Amniotic stem cell (primary cell): Measurements from ENCODE around the gene MYO1B.

Experiments
- DNase-seq: peaks from one replicate; lab custom pipeline; 2025; lab: John Stamatoyannopoulos, UW

MYO1B gene

DNA sequence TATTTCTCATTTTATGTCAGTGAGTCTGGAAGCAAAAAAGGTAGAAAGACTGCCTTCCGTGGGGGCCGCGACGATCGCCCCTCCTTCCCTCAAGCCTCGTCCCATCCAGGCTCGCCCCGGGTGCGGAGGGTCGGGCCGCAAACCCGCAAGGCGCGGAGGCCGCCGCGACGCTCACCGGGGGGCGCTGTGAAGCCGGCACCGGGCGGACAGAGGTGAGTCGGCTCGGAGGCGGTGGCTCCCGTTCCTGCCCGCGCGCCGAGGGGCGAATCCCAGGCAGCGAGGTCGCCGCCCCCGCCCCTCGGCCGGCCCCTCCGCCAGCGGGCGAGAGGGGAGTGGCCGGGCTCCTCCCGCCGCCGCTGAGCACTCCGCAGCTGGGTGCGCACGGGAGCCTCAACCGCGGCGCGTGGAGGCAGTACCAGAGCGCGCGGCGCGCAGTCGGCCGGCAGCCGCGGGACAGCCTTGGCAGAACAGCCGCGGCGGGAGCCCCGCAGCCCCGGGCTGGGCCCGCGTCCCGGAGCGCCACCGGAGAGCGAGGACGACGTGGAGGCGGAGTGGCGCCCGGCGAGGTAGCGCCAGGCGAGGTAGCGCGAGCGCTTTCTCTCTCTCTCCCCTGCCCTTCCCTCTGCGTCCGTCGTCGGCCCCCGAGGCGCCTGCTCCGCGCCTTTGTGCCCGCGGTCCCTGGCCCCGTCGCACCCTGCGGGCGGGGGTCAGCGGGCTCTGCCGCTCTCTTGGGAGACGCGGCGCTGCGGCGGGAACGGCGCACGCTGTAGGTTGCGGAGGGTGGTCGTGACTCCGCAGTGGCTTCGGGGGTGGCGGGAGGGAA is at the start of gene MYO1B:
Gene MYO1B, plus strand, starts transcription at position 359 of the 823 bp plus-strand sequence. CDS start 31,492 bp downstream, outside the sequence.
- DNase-seq, result peak; percentile 36

DNA sequence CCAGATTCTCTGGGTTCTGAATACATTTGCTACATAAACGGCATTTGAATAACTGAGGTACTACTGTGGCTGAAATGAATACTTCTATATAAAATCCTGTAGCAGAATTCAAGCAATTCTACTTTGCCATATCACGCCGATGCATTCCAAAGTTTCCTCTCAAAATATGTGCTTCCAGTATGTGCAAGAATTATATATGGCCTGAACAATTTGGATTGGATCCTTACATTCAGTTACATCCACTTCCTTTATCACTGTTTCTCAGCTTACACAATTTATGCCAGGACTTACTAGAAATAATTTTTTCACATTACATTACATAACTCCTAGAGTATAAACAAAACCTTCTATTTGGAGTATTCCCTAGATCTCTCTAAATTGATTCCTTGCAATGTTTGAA is 48.1 kb upstream of the MYO1B start:
- no peak for DNase-seq

DNA sequence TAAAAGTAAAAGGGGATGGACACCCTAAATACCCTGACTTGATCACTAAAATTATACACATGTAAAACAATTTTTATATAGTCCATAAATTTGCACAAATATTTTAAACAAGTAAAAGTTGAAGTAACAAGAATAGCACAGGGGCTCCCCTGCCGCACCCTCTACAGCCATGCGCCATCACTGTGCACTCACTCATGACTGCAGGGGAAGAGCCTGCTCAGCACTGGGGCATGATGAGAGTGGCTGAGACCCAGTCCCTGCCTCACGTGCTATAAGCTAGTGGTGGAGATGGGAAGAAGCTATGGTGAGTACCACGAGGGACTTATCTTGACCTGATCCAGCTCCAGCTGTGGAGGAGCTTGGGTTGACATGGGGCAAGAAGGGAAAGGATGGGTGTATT is 46.9 kb upstream of the MYO1B start:
- DNase-seq, result no peak

DNA sequence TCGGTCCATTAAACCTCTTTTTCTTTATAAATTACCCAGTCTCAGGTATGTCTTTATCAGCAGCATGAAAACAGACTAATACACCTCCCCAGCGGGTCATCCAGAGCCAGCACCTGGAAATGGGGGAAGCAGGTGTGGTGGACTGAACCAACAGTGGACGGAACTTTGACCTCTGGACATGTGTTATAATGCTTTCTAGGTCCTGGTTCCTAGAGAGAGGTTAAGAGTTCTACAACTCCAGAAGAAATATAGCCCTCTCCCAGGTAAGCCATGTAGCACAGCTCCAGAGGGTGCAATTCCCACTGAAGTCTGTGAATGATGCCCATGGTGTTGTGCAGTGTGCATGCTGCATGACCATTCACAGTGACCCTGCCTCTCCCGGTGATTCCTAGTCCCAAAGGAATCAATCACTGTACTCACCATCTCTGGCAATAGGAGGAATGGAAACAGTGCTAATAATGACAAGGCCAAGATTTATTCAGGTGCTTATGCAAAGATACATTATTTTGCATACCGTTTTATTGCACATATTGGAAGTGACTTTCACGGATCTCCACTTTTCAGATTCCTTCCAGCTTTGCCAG is 45.2 kb upstream of the MYO1B start:
- no peak for DNase-seq

DNA sequence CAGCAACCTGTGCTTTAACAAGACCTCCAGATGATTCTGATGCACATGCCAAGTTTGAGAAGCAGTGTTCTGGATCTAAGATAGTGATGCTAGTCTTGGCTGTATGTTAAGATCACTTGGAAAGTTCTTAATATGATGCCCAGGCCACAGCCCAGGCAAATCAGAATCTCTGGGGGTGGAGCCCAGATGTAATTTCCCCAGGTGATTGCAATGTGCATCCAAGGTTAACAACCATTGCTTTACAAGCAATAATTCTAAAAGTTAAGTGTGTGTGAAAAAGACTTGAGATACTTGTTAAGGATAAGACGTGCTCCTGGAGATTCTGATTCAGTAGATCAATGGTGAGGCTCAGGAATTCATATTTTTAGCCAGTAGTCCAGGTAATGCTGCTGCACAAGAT is 44.3 kb upstream of the MYO1B start:
- no peak for DNase-seq

DNA sequence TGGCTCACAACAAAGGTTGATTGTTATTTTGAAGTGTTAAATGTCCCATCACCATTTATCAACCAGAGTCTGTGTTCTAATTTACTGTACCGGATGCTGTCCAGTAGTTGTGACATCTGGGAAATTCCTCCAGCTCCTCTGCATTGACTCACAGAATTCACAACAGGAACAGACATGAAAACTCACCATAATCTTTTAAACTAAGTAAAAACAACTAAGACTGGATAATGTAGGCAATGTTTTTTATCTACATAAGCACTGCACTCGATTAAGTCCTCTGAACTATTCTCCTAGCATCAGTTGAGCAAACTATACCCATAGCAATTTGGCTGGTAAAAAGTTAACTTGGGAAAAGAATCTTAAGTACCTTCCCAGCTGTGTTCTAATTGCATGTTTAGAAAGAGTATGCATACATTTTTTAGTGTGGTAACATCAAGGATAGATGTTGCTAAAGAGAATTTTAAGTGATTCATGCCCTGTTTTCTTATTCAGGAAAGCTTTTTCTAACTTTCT is 42.9 kb upstream of the MYO1B start:
- peak; percentile 29 for DNase-seq

DNA sequence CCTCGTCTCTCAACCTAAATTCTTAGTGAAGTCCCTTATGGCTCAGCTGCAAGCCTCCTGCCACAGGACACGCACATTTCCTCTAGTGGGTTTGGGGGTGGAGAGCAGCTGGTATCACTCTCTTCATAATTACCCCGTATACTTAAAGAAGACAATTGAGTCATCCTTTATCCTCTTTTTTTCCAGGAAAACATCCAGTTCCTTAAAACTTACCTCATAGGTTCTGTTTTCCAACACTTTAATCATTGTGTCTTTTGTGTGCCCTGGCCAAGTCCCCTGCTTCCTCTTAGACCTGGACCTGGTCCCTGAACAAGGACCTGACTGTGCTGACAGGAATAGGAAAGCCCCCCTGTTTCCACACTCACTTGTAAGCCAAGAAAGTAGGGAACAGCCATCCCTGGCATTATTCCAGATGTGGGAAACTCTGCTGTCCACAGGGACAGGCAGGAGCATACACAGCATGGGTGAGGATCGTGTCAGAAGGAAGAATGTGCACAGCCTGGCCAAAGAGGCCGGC is 42.3 kb upstream of the MYO1B start:
- no peak for DNase-seq

DNA sequence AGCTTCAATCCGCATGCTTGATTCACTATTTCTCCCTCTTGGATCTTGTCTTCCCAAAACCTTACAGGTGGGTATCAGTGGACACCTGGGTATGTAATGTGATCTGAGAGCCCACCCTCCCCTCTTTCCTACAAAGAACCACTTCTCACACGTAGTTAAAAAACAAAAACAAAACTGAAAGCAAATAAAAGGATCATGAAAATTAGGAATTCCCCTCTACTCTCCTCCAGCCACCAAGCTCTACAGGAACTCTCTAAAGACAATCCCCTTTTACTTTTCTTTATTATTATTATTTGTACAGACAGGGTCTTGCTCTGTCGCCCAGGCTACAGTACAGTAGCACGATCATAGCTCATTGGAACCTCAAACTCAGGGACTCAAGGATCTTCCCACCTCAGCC is 40.8 kb upstream of the MYO1B start:
- no peak for DNase-seq

DNA sequence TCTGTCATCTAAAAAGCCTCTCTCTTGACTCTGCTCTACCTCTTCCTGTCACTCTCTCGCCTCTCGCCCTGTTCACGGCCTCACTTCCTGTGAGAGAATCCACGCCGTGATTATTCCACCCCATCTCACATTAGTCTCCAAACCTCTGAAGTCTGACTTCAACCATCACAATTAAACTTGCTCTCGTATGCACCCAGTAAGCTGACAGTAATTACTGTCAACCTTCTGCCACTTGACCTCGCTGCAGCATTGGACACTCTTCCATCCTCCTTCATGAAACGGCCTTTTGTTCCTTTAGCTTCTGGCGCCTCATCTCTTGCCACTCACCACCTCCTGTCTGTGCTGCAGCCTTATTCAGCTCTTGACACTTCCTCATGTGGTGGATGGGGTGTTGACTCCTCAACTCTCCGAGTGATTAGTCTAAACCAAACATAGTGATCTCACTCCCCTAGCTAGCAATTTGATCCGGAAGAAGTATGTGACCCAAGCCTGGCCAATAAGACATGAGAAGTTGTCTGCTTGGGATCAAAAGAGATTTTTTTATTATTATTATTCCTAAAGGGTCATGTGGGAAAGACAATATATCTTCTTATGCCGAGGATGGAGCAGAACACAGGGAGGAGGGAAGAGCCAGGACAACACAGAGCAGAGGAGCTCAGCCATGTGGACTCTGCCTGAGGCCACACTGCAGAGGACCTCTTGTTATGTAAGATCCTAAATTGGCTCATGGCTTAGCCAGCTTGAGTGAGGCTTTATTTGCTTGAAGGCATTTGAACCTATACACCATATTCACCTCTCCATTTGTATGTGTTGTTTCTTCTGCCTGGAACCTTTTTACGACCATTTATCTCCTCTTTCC is 38.4 kb upstream of the MYO1B start:
- no peak for DNase-seq

DNA sequence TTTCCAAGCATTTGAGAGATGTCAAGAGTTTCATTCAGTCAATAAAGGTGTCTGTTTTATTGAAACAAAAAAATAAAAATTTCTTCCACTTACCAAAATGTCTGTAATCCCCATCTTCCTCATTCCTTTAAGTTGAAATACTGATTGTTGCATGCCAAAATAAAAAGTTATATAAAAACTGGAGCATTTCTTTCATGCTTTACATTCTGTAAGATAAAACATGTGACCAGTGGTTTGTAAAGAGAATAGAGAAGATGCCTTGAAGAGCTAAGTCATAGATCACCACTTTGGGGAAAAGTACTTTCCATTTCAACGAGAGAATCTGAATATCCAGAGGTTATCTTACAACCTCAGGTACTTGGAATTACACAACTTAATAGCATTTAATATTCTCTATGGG is 35.9 kb upstream of the MYO1B start:
- peak; percentile 34 for DNase-seq

DNA sequence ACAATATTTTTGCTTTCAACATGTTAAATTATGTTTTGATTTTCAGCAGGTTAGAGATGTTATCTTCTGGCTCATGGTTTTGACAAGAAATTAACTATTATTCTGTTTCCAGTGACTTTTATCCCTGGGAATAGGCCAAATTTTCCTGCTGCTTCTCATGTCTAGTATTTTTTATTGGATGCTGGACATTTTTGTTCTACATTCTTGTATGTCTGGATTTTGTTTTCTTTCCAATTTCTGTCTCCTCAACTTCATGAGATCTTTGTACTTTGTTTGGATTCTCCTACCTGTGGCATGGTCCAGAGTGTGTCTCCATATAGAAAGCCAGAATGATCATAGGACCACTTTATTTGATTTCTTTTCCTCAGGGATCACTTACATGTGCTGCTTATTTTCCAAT is 33.1 kb upstream of the MYO1B start:
- DNase-seq, result no peak

DNA sequence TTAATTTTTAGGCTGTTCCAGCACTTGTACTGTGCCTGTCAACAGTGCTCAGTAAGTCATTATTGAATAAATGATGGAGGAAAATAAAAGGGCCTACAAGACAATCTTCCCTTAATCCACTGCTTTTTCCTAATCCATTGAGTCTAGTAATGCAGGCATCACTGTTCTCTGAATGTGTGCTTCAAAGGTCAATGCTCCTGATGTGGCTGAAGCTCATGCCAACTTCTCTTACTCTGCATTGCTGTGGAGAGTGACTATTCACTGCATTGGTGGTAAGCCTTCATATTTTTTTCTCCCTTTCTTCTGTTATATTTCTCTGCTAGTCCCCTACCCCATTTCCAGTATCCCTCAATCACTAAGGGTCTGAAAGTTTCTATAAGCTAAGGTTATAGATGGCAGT is 31.9 kb upstream of the MYO1B start:
- no peak for DNase-seq

DNA sequence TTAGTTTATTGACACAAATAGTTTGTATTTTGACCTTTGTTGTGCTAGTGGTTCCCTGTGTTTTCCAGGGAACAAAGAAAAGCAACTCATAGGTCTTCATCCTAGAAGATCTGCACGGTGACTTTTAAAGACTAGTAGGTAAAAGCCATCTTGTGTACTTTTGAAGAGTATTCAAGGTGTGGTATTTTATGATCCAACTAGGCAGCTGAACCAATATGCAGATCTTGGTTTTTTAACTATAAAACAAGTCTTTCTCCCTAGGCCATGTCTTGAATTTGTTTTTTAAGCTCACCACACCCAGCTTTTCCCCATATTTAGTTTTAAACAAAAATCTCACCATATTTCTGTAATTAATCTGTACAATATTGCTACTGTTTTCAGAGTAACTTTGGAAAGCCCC is 30.0 kb upstream of the MYO1B start:
- no peak for DNase-seq

DNA sequence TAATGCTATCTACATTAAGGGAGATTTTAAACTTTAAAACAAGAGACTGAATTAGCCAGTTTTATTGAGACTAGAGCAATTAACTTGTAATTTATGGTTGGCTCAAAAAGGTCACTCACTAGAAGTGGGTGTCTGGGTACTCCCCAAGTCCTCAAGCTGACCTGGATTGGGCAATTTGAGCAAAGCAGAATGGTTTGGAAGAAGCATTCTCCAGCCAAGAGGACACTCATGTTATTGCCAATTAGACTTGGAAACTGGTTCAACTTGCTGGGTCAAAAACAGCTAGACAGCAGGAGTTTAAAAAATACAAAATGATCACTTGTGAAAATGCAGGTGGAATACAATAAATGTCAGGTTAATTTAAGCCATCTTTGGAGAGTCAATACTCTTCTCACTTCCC is 29.5 kb upstream of the MYO1B start:
- DNase-seq, result no peak

DNA sequence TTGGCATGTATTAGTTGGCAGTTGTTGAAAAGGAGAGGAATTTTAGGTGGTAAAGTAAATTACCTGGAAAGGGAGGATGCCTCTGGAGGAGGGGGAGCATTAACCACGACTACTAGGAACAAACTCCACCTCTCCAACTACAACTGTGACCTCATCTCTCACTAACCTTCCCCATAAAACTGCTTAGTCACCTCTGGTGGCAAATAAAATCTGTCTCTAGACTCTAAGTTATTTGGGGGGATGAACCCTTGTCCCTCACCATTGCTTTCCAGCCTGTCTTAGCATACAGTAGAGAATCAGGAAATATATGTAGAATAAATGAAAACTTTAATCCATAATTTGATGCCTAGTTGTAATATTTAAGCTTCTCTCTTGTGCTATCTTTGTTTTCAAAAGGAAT is 27.6 kb upstream of the MYO1B start:
- no peak for DNase-seq

DNA sequence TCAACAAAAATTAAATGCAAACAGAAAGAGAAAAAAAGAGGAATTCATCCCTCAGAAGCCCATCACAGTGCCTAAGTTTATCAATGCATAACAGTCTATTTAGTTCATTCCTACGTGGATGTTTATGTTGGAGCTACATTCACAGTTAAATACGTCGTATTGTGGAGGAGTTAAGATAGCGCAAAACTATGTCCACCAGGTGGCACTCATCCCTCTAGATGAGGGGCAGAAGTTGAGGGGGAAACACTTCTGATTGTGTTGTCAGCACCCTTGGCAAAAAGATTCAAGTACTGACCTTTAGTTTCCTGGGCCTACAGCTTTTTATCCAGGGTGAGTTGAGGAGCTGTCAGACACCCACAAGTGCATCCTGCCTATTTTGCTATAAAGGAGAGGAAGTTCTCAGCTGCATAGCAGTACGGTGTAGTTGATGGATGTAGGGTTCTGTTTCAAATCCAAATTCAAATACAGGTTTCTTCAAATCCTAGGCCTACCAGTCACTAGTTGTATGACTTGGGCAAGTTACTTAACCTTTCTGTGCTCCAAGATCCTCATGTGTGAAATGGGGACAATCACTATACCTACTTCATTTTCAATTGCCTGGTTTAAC is 26.8 kb upstream of the MYO1B start:
- no peak for DNase-seq

DNA sequence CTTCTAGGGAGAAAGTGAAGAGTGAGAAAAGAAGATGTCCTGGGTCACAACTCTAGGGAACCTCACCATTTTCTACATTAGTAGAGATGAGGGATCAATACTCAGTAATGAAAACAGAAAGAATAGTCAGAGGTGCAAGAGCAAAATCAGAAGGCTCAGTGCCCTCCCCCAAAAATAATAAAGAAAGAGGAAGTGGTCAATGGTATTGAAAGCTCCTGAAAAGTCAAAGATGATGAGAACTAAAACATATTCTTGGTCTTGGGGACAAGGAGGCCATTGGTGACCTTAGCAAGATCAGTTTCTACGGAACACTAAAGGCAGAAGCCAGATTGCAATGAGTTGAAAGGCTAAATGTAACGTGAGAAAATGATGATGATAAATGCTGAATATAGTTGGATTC is 24.5 kb upstream of the MYO1B start:
- no peak for DNase-seq

DNA sequence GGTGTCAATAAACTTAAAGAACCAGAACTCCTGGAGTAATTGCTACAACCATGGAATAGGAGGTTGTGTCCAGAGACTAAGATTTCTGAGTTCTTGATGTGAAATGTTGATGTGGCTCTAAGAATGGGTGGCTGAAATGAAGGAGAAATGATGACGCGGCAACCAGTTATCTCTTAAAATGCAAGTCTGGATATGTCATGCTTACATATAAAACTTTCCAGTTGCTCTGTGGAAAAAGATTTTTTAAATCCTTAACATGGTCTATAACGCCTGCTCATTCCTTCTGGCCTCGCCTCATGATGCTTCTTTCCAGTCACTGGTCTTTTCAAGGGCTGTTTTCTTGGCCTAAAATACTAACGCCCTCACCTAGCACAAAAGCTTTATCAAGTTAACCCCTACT is 23.5 kb upstream of the MYO1B start:
- DNase-seq, result no peak

DNA sequence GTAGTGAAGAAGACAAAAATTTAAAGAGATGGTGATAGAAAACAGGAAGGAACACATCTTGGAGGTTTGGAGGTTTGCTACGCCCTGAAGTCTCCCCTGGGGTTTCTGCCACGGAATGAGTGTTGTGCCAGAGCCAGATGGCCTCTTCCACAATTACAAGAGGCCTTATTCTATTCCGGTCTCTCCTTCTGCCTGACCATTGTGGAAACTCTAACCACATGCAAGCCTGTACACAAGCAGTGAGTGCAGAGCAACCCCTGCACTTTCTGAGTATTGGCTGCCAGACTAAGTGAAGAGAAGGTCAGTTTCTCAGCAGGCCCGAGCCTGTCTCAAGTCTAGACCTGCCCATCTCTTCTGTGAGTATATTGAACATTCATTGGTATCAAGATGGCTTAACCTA is 22.7 kb upstream of the MYO1B start:
- no peak for DNase-seq

DNA sequence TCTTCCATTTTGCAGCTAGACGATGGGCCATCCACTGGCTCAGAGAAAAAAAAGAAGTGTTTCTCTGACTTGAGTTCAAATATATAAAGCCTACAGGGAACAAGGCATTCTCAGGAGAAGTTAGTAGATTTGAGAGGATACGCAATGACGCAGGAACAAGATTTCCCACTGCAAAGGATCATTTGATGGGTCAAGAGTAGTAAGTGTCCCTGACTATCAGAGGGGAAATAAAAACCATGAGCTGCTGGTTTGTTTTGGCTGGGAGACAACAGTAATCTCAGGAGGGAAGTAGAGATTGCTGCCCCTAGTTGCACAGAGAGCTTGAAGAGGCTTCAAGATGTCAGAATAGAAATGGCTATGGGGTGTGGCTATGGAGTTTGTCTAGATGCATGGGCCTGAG is 22.3 kb upstream of the MYO1B start:
- DNase-seq, result no peak

DNA sequence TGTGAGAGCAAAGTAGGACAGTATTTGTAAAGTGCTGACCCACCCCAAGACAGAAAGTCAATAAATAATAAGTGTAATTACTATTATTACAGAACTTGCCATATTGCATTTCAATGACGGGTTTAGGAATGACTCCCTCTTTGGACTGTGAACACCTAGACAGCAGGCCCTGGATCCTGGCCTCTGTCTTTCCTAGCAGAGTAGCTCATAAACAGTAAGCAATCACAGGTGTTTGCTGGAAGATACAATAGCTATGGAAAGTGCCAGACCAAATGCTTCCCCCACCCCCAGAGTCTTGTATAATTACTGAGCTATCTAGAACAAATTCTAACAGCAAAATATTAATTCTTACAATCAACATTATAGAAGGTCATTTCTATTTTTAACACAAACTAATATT is 20.1 kb upstream of the MYO1B start:
- DNase-seq, result no peak

DNA sequence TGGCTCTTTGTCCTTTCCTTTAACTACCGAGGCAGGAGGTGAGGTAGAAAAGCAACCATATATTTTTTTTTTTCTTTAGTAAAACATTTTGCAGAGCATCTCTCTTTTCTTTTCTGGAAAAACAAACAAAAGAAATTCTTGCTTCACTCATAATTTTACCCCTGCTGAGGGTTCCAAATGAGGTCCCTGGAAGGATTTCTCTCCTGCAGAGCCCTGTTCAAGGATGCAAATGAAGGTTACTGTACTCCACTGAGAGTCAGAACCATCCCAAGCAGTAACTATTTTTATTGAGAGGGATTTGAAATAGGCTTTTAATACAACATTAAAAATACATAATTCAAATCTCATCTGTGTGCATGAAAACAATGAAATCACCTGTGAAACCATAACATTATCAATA is 19.5 kb upstream of the MYO1B start:
- no peak for DNase-seq
